ENCODE data around the gene USP51.

GRCh38 chrX:55488593-55489313 lies 895 bp downstream of the USP51 start:
- TF ChIP-seq GTF2F1 (IDR thresholded peaks at IDR 0.05; ENCODE audit: low read length) = no peak
- no peak for TF ChIP-seq TCF7 (IDR thresholded peaks at IDR 0.05; ENCODE audit: low read depth)
- TF ChIP-seq IRF9 (CRISPR knock-in tag; IDR thresholded peaks at IDR 0.05; ENCODE audit: borderline replicate concordance) = no peak

All from HepG2 (cell line).